Kidney capillary endothelial cell (primary cell): Measurements from ENCODE around the gene ADK.

ENCODE experiments used
- DNase-seq: peaks from one replicate; pipeline ENCODE4 v3.0.0-alpha.2; 2018; ENCODE audit warnings: low spot score

The ADK gene

DNA sequence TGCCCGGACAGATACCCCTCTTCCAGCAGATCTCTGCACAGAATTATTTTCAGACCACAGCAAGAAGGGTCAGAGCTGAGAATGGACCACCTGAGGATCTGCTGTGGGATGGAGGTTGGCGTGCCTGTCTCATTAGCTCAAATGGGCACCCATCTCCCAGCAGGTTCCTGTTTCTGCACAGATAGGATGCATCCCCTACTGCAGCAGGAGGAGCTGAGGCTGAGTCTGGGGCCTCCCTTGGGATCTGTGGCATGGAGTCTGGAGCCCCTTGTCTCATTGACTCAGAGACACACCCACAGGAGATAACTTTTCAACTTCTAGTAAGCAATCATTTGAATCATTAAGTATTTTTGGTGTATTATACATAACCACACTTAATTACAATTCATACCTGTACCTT, 212.7 kb downstream of the ADK start:
- no peak for DNase-seq

- no peak for DNase-seq
Measured at GRCh38 chr10:74365109-74365508, 214.1 kb downstream of the ADK start.

DNA sequence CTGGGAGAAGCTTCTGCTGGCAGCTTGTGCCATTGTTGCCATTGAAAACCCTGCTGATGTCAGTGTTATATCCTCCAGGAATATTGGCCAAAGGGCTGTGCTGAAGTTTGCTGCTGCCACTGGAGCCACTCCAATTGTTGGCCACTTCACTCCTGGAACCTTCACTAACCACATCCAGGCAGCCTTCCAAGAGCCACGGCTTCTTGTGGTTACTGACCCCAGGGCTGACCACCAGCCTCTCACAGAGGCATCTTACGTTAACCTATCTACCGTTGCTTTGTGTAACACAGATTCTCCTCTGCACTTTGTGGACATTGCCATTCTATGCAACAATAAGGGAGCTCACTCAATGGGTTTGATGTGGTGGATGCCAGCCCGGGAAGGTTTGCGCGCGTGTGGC, 220.7 kb downstream of the ADK start:
- DNase-seq = no peak

- DNase-seq = no peak
Measured at GRCh38 chr10:74373059-74373458, 222.0 kb downstream of the ADK start.

- no peak for DNase-seq
Measured at GRCh38 chr10:74377476-74377875, 226.5 kb downstream of the ADK start.

DNA sequence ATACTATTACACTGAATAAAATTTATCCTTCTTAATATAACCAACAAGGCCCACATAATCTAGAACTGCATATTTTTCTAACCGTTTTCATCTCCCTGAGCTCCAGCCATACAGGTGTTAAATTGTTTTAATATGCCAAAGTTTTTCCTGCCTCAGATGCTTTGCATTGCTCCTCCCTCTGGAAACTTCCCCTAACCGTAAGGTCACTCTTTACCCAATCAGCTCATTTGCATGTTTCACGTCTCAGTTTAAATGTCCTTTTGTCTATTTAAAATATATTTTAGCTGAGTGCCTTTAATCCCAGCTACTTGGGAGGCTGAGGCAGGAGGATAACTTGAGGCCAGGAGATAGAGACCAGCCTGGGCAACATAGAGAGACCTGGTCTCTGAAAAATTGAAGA, 228.5 kb downstream of the ADK start:
- no peak for DNase-seq

- DNase-seq = no peak
Measured at GRCh38 chr10:74380795-74381194, 229.8 kb downstream of the ADK start.

- DNase-seq = no peak
Measured at GRCh38 chr10:74381291-74381853, 230.4 kb downstream of the ADK start.

DNA sequence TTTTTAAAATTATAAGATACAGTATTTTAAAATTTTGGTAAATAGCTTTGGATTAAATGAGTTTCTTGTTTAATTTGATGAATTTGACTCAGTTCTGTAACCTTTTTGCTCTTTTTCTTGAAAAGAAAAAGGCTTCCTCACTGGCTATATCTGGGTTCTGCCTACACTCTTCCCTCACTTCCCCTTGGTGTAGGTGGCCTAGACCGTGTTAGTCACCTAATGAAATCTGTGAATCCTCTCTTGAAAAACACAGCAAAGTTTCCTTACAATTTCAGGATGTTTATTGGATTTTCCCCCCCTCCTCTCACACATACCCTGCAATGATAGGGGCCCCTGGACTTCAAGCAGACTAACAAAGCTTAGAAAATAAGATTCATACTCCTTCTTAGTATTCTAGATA, 231.6 kb downstream of the ADK start:
- DNase-seq = no peak

DNA sequence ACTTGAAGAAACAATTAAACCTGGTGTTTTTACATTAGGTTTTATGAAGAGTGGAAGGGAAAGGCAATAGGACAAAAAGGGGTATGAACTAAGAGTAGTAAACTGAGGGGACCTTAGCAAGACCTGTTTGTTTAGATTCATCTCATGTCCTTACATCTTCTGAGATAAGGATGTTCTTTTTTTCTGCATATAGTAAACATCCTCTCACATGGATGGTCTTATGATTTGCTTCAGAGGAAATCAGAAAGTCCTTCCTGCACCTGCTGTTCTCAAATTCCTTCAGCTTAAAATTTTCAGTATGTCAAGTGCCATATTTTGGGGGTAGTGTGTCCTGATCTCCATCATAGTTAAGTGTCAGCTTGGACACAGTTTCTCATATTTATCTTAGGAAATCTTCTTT, 232.6 kb downstream of the ADK start:
- DNase-seq = no peak

DNA sequence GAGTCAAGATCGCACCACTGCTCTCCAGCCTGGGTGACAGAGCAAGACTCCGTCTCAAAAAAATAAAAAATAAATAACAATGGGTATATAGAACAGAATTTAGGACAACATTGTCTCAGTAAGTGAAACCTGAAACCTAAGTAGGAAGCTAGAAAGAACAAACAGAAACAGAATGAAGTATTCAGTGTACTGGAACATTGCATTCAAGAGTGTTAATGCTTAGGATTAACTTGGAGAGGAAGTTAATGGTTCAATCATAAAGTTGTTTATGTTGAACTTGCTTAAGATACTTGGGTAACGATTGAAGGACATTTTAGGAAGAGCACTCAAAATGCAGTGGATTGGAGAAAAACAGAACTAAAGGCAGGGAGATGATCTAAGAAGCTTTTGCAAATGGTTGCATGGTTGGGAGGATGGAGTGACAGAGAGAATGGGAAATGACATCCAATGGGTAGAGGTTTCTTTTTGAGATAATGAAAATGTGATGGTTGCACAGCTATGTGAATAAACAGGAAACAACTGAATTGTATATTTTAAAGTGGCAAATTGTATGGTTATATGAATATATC, 233.7 kb downstream of the ADK start:
- no peak for DNase-seq

GRCh38 chr10:74388801-74389200, 237.8 kb downstream of the ADK start:
- DNase-seq = no peak

DNA sequence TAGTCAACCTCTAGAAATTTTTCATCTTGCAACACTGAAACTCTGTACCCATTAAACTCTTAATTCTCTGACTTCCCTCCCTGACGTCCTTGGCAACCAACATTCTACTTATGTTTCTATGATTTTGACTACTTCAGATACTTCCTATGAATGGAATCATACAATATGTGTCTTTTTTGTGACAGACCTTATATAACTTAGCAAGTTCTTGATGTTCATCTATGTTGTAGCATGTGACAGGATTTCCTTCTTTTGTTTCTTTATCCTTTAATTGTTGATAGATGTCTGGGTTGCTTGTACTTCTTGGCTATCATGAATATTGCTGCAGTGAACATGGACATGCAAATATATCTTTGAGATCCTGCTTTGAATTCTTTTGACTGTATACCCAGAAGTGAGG, 240.8 kb downstream of the ADK start:
- peak; percentile 16 for DNase-seq

- DNase-seq = no peak
Measured at GRCh38 chr10:74394416-74394969, 243.5 kb downstream of the ADK start.

GRCh38 chr10:74400186-74400585, 249.2 kb downstream of the ADK start:
- DNase-seq = no peak

GRCh38 chr10:74406006-74406405, 255.0 kb downstream of the ADK start:
- no peak for DNase-seq

DNA sequence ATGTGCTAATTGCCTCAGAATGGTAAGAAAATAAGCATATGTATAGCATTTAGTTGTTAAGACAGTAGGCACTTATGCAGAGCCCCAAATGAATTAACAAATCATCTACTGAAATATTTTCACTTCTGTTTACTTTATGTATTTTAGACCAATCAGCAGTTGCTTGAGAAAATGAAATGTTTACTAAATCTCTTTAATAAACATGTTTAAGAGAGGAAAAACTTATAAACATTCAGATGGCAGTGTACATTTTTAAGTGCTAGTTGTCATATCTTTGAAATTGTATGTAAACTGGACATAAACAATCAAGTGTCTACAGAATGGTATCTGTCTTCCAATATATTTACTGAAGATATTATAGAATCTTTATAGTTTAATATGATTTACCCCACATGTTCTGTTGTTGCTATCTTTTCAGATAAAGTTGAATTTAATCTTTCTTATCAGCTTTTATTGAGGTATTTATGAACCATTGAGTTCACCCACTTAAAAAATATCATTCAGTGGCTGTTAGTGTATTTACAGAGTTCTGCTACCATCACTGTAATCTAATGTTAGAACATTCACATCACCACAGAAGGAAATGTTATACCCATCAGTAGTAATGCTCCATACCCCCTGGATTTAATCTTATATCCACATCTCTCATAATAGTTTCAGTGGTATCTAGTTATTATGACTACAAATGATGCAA, 264.3 kb downstream of the ADK start:
- no peak for DNase-seq

GRCh38 chr10:74417397-74417796, 266.4 kb downstream of the ADK start:
- DNase-seq = no peak

GRCh38 chr10:74418285-74418872, 267.4 kb downstream of the ADK start:
- DNase-seq = no peak

- no peak for DNase-seq
Measured at GRCh38 chr10:74419491-74419951, 268.5 kb downstream of the ADK start.

GRCh38 chr10:74419958-74420375, 268.9 kb downstream of the ADK start:
- DNase-seq = no peak

DNA sequence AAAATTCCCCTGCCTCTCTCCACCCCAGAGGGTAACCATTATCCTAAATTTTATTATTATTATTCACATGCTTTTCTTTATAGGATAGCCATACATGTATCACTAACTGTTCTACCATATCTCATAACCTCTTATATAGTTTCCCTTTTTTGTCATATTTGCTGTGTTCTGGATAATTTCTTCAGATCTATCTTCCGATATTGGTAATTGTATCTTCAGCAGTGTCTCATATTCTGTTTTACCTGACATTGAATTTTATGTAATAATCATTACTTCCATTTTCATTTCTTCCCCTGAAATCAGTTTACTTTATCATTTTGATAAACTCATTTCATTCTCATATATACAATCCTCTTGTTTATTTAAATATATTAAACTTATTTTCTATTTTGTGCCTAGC, 273.5 kb downstream of the ADK start:
- no peak for DNase-seq

GRCh38 chr10:74425456-74426001, 274.5 kb downstream of the ADK start:
- no peak for DNase-seq
